GM18861 (cell line): ENCODE data around the gene FOXL1.

Experiments
- ATAC-seq: cut with Tn5 transposase; IDR thresholded peaks from one replicate; pipeline ENCODE4 v1.9.1; 2021; ENCODE audit not compliant: unreplicated experiment

FOXL1 gene

DNA sequence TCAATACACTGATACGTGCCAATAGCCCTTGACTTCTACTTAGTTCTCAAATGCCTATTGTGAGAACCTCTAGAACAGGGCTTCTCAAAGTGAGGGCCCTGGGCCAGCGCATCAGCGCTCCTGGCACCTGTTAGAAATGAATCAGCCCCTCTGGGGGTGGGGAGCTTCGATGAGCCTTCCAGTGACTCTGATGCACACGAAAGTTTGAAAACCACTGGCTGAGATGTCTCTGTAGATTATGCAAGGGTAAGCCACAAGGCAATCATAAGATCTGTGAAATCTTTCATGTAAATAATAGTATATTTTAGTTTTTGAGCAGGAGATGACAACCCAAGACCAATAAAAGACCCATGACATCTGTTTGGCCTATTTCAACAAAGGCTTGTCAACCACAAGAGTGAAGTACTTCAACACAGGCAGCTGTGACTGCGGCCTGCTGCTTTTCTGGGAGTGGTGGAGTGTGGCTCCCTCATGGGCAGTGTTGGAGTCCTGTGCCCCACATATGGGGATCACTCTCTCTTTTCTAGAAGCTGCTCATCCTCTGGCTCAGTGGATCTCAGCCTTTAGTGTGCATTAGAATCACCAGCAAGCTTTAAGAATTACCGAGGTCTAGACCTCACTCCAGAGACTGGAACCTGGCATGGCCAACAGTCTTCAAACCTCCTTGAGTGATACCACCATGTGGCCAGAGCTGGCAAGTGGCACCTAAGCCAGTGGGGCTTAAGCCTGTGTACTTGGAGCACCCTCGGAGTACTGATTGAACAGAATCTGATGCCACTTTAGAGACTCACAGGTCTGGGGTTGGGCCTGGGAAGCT lies 29.1 kb upstream of the FOXL1 start:
- ATAC-seq = no peak

DNA sequence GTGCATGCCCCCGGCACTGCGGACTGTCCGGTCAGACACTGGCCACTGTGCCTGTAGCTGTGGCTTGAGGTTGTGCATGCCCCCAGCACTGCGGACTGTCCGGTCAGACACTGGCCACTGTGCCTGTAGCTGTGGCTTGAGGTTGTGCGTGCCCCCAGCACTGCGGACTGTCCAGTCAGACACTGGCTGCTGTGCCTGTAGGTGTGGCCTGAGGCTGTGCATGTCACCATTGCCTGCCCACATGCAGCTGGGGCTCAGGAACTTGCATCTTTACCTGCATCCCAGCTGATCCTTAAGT lies 28.5 kb upstream of the FOXL1 start:
- ATAC-seq = no peak

DNA sequence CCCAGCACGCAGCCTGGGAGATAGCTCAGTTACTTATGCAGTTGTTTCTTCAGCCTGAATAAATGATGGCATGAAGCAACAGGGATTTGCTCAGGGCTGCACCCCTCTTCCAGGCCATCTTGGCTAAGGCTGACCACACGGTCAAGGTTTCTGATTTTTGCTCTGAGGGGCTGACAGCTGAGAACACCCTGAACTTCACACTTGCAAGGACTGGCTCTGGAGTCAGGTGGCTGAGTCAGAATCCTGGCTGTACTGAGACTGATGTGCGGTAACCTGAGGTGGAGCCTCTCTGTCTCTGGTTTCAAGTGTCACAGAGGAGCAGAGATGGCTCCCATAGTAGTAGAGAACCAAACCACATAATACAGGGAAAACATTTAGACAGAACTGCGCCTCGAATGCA lies 28.1 kb upstream of the FOXL1 start:
- no peak for ATAC-seq

DNA sequence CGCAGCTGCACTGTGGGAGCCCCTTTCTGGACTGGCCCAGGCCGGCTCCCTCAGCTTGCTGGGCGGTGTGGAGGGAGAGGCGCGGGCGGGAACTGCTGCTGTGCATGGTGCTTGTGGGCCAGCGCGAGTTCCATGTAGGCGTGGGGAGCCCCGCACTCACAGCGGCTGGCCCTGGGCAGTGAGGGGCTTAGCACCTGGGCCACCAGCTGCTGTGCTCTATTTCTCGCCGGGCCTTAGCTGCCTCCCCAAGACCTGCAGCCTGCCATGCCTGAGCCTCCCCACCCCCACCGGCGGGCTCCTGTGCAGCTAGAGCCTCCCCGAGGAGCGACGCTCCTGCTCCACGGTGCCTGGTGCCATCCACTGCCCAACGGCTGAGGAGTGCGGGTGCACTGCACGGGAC lies 25.0 kb upstream of the FOXL1 start:
- no peak for ATAC-seq

DNA sequence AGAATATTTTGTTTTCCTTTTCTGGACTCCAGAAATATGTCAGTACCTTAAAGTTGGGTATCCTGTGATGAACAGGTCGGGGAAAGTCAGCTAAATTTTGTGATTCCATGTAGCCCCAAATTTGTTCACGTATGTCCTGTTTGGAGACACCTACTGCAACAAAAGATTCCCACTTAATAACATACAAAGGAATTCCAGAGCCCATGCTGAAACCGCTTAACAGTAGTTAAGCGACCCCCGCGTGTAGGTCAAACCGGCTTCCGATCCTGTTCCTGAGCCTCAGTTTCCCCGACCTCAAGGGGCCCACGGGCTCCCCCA lies 23.8 kb upstream of the FOXL1 start:
- ATAC-seq = no peak

DNA sequence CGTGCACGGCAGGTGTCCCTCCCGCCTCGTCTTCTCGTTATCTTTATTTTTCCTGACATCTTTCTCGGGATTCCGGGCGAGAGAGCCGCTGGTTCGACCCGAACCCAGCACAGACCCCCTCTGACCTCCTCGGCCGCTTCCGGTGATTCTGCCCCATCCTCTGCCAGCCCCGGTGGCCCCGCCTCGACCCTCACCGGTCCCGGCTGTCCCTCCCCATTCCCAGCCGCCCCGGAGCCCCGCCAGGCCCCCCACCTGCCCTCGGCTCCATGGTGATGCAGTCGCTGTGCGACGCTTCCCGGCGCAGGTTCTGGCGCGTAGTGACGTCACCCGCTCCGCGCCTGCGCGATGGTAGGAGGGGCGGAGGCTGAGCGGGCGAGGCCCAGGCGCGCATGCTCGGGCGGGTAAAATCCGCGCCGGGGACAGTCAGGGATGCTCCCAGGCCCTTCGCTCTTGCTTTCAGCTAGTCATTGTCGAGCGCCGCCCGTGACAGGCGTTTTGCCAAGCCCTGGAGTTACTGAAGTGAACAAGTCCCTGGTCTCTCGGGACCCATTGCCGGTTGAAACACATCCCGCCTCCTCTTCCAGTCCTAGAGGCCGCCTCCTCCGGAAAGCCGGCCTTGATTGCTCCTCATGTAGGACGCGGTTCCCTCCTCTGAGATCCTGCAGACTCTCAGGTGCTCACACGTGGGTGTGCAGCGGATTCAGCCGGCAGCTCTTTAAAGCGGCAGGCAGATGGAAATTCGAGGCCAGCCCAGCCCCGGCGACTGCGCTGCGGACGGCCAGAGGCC lies 23.2 kb upstream of the FOXL1 start, which contains the start of gene MTHFSD:
TSS of gene MTHFSD (minus strand) at position 319 of the 787 bp plus-strand sequence. CDS start at position 268, 51 bp downstream.
- peak; percentile 87 for ATAC-seq

DNA sequence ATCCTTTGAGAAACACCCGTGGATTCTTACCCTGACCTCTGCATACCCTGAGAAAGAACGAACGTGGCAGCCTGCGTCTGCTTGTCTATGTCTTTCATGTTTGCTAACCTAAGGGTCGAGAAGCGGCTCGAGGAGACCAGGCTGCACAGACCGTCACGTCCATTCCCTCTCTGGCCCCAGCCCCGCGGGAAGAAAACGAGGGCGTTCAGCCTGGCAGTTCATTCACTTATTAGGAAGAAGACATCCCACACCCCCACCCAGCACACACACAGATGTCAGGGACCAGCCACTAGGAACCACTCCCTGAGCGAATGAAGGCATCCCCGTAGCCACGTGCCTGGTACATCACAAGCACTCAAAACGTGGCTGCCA lies 22.7 kb upstream of the FOXL1 start:
- no peak for ATAC-seq

DNA sequence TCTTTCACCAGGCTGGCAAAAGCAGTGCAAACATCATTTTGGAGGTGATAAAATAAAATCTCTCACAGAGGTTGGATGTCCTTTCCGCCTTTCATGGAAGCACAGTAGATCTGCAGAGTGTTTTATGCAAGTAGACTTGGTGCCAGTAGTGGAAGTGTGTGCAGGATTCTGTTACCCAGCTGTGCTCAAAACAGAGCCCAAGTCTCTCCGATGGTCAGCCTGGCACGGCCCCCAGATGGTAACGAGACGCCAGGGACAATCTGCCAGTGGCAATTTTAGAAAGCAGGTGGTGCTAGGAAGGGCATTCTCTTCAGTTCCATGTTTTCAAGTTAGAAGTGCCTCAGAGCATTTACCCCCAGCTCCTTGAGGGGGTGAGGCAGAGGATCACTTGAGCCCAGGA lies 21.8 kb upstream of the FOXL1 start:
- no peak for ATAC-seq

DNA sequence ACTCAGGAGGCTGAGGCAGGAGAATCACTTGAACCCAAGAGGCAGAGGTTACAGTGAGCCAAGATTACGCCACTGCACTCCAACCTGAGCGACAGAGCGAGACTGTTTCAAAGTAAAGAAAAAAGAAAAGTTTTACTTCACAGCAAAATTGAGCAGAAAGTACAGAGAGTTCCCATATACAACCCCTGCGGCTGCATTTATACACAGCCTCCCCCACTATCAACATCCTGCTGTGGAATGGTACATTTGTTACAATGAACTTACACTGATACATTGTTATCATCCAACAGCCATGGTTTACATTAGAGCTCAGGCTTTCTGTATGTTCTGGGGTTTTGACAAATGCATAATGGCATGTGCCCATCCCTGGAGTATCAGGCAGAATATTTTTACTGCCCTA lies 20.8 kb upstream of the FOXL1 start:
- ATAC-seq = no peak

DNA sequence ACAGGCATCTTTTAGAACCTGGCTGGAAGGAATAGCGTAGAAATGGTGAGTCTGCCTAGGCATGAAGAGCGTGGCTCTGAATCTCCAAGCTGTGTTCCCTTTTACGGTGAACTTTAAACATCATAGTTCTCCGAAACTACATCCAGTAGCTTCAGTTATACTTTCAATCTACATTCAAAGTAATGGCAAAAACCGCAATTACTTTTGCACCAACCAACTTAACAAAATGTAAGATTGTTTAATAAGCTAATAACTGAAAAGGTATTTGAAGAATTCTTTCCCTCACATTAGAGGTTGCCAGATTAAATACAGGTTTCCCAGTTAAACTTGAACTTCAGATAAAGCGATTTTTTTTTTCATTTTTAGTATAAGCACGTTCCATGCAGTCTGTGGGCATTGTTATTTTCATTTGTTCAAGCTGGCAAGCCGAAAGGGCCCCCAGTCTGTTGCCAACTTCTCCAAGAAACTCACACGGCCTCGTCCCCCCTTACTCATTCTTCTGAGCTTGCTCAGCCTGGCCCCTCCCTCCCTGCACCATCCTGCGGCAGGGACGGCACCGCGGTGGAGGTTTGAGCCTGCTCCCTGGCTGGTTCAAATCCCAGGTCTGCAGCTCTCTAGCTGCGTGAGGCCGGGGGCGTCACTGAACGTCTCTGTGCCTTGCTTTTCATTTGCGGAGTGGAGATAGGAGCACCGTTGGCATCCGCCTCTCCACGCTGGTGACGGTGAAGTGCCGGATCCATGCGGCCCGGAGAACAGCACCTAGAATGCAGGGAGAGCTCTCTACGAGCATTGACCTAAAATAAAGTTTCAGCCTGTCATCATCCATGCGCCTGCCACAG lies 19.8 kb upstream of the FOXL1 start:
- ATAC-seq = no peak

DNA sequence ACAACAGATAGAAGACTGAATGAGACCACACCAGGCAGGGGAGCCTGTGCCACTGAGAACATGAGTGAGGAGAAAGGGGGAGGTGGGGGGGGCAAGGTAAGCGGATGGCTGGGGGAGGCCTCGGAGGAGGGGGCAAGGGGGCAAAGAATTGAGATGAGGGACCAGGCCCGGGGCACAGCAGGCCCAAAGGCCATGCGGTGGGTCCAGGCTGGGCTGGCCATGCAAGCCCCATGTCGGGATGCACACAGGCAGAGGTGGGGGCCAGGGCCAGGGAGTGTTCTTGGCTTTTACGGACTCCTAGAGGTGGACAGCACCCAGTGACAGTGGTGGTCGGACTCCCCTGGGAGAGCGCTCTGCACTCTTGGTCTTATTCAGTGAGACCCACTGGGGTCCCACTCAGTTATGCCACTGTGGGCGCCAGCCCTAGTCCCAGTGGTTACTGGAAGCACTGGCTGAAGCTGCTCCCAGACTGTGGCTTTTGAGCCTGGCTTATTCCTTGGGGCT lies 18.5 kb upstream of the FOXL1 start:
- no peak for ATAC-seq

DNA sequence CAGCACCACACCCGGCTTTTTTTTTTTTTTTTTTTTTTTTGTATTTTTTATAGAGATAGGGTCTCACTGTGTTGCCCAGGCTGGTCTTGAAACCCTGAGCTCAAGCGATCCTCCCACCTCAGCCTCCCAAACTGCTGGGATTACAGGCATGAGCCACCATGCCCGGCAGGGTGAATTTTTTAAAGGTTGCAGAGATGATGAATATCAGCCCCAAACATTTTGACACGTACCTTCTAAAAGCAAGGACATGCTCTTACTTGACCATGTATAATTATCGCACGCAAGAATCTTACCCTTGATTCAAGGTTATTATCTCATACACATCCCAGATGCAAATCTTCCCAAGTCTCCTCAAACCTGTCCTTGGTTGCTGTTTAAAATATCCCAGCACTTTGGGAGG lies 16.0 kb upstream of the FOXL1 start:
- ATAC-seq = no peak

DNA sequence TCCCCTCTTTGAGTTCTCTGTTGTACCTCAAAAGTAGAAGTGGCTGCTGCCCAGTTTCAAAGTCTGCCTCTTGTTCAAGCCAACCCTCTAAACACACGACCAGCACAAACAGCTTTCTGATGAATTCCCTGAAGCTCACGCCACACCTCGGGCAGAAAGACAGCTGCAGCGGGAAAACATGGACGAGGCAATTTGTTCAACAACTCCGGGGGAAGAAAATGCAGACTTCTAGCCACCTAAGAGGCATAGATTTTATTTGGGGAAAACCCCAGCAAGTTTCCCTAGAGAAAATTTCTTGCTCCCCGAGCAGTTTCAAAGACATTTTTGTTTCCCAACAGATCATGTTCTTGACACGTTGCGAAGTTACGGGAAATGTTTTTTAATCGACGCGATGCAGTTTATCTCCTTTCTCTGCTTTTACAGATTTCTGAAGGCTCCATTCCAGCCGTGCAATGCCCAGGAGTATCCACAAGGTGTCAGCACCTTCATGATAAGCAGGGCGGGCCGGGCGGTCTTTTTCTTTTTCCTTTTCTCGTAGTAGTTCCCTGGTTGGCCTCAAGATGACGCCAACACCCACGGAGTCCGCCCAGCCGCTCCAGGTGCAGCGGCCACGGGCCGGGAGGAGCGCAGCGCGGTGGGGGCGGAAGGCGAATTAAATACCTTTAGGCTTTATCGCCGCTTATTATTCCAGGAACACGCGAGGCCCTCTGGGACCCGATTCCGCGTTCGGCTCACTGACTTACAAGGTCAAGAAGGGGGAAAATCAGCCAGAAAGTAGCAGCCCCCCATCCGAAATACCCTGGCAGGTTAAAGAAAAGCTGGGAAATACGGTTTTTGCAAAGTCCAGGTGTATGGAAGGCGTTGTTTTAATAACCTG lies 14.6 kb upstream of the FOXL1 start:
- ATAC-seq = peak; percentile 51

DNA sequence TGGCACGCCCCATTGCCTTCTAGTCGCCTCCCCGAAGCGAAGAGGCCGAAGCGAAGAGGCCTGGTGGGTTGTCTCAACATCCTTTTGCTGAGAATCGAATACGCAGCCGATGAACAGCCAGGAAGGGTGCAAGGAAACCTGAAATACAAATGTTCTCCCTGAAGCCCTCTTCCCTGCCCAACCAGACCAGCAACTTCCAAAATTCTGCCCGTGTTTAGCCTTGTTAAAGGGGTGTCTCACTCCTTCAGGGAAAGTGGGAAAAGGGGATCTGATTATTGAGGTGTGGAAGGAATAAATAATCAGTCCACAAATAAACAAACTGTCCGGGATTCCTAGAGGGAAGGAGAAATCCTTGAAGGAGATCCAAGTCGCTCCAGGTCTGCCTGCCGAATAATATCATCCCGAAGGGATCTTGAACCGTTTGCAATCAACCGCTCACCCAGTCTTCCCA lies 13.1 kb upstream of the FOXL1 start:
- no peak for ATAC-seq

DNA sequence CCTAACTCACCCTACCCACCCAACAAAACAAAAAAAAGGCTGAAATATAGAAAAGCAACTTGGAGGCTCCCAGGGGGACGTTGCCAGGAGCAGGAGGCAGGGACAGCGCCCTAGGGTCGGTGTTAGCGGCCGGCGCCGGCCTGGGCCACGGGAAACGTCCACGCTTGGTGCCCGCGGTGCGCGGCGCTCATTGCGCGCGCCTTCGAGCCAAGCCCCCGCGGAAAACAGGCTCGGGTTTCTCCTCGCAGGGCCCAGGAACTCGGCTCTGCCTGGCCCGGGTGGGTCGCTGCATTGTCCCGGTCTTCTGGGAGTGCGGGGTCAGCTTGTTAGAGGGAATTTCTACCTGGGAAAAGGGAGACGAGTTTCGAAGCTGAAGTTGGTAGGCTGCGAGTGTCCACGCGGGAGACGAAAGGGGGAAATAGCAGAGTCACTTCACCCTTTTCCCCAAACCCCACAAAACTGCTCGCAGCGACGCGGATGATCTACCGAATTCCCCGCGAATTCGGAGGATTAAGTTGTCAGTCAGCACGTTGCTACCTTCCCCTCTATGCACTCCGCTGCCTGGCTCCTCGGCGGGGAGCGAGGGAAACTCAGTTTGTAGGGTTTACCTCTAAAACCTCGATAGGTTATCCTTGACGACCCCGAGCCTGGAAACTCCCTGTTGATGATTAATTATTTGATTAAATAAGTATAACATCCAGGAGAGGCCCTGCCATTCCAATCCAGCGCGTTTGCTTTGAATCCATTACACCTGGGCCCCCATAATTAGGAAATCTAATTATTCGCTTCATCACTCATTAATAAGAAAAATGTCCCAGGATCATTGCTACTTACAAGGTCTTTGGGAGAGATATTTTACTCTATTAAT lies 12.5 kb upstream of the FOXL1 start:
- ATAC-seq = no peak

DNA sequence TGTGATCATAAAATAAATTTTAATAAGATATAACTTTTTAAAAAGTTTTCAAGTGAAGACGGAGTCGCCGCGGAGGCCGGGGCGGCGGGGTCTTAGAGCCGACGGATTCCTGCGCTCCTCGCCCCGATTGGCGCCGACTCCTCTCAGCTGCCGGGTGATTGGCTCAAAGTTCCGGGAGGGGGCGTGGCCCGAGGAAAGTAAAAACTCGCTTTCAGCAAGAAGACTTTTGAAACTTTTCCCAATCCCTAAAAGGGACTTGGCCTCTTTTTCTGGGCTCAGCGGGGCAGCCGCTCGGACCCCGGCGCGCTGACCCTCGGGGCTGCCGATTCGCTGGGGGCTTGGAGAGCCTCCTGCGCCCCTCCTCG lies 11.8 kb upstream of the FOXL1 start, which contains the start of gene FOXC2:
TSS of gene FOXC2 (plus strand) at position 229 of the 365 bp plus-strand sequence. CDS start 507 bp downstream, outside the sequence.
- ATAC-seq = no peak

DNA sequence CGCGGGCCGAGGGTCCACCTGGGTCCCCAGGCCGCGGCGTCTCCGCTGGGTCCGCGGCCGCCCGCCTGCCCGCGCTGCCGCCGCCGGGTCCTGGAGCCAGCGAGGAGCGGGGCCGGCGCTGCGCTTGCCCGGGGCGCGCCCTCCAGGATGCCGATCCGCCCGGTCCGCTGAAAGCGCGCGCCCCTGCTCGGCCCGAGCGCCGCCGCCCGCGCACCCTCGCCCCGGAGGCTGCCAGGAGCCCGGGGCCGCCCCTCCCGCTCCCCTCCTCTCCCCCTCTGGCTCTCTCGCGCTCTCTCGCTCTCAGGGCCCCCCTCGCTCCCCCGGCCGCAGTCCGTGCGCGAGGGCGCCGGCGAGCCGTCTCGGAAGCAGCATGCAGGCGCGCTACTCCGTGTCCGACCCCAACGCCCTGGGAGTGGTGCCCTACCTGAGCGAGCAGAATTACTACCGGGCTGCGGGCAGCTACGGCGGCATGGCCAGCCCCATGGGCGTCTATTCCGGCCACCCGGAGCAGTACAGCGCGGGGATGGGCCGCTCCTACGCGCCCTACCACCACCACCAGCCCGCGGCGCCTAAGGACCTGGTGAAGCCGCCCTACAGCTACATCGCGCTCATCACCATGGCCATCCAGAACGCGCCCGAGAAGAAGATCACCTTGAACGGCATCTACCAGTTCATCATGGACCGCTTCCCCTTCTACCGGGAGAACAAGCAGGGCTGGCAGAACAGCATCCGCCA lies 11.2 kb upstream of the FOXL1 start:
- no peak for ATAC-seq

DNA sequence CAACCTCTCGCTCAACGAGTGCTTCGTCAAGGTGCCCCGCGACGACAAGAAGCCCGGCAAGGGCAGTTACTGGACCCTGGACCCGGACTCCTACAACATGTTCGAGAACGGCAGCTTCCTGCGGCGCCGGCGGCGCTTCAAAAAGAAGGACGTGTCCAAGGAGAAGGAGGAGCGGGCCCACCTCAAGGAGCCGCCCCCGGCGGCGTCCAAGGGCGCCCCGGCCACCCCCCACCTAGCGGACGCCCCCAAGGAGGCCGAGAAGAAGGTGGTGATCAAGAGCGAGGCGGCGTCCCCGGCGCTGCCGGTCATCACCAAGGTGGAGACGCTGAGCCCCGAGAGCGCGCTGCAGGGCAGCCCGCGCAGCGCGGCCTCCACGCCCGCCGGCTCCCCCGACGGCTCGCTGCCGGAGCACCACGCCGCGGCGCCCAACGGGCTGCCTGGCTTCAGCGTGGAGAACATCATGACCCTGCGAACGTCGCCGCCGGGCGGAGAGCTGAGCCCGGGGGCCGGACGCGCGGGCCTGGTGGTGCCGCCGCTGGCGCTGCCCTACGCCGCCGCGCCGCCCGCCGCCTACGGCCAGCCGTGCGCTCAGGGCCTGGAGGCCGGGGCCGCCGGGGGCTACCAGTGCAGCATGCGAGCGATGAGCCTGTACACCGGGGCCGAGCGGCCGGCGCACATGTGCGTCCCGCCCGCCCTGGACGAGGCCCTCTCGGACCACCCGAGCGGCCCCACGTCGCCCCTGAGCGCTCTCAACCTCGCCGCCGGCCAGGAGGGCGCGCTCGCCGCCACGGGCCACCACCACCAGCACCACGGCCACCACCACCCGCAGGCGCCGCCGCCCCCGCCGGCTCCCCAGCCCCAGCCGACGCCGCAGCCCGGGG lies 10.4 kb upstream of the FOXL1 start:
- ATAC-seq = no peak
